HepG2 (cell line): ENCODE measurements around the gene CYP27A1. TPM values are rescaled to one million over a fixed set of nuclear protein-coding genes. Genes with fewer than 3 reads are reported as not detected.
A peak's percentile ranks its signal among the peaks of the same experiment; 100 is the strongest.

Experiments
- GABPA ChIP-seq, 2 experiments: IDR thresholded peaks; 2 replicates each; pipeline ENCODE4 v1.6.1; 2011 to 2016; ENCODE audit warnings: low read depth in 2 of 2, low read length in 1 of 2, missing biosample characterization in 1 of 2, missing genetic modification characterization in 1 of 2
- HNRNPL ChIP-seq: fragments of 200-400 bp; formaldehyde crosslinking; IDR thresholded peaks from 2 replicates; pipeline ENCODE4 v1.6.1; 2017; ENCODE audit warnings: mild to moderate bottlenecking, low read depth, low read length
- HOXA5 ChIP-seq: sonication (generic); formaldehyde crosslinking; IDR thresholded peaks from 2 replicates; pipeline ENCODE4 v1.4.0; 2020; ENCODE audit warnings: missing genetic modification reagents
- MIER3 ChIP-seq: IDR thresholded peaks from 2 replicates; pipeline ENCODE4 v1.6.1; 2016; ENCODE audit warnings: missing compliant biosample characterization, borderline replicate concordance
- NFIC ChIP-seq: IDR thresholded peaks from 2 replicates; pipeline ENCODE4 v1.6.1; 2012; ENCODE audit warnings: mild to moderate bottlenecking, low read length, inconsistent platforms
- ONECUT2 ChIP-seq: sonication (generic); formaldehyde crosslinking; IDR thresholded peaks from 2 replicates; pipeline ENCODE4 v1.4.0; 2020; ENCODE audit warnings: missing genetic modification reagents
- POGZ ChIP-seq: sonication (generic); formaldehyde crosslinking; IDR thresholded peaks from 2 replicates; pipeline ENCODE4 v1.4.0; 2020; ENCODE audit warnings: mild to moderate bottlenecking, missing genetic modification reagents
- TEAD3 ChIP-seq: optimal IDR thresholded peaks from 2 replicates; pipeline ENCODE3; 2016; ENCODE audit warnings: borderline replicate concordance
- ZNF317 ChIP-seq: sonication (generic); formaldehyde crosslinking; IDR thresholded peaks from 2 replicates; pipeline ENCODE4 v1.5.0; 2020; ENCODE audit warnings: mild to moderate bottlenecking, missing genetic modification reagents
- ZNF609 ChIP-seq: sonication (generic); formaldehyde crosslinking; IDR thresholded peaks from 2 replicates; pipeline ENCODE4 v1.4.0; 2020; ENCODE audit warnings: mild to moderate bottlenecking, missing genetic modification reagents, borderline replicate concordance
- polyA plus RNA-seq, 8 experiments: library from polyadenylated mRNA; depleted of rRNA in 3 of 8; stranded (reverse) in 7 of 8; unstranded in 1 of 8; fragments of >200 nt; fragmentation: Illumina TruSeq in 4 of 8; extraction: Trizol in 4 of 8; gene quantifications; 2 replicates each; pipeline versions ENCODE4 v1.2.1 to v1.2.3, GENCODE V29; 2011 to 2016; ENCODE audit warnings: low read depth in 4 of 8, missing spikeins in 1 of 8, mixed read lengths in 1 of 8; ENCODE audit not compliant: insufficient read depth in 1 of 8
- total RNA-seq, 5 experiments: library from RNA; depleted of rRNA; stranded (reverse); fragments of >200 nt; fragmentation: Illumina TruSeq; extraction: Trizol; gene quantifications; 2 replicates each; pipeline ENCODE4 v1.2.3, GENCODE V29; 2016; ENCODE audit warnings: low read depth in 1 of 5
- TF ChIP-seq, protein P1 (sequence below): sonication (generic); formaldehyde crosslinking; IDR thresholded peaks from 2 replicates; pipeline ENCODE4 v1.4.0; 2020; ENCODE audit warnings: missing genetic modification reagents
- TF ChIP-seq, protein P2 (sequence below): sonication (generic); formaldehyde crosslinking; IDR thresholded peaks from 2 replicates; pipeline ENCODE4 v1.4.0; 2020; ENCODE audit warnings: missing genetic modification reagents
- TF ChIP-seq, protein P3 (sequence below): sonication (generic); formaldehyde crosslinking; IDR thresholded peaks from 2 replicates; pipeline ENCODE4 v1.8.0; 2022; ENCODE audit warnings: low read depth, missing genetic modification reagents
- TF ChIP-seq, protein P4 (sequence below): IDR thresholded peaks from 2 replicates; pipeline ENCODE4 v1.6.1; 2016; ENCODE audit warnings: low read depth, control low read depth
- TF ChIP-seq, protein P5 (sequence below): sonication (generic); formaldehyde crosslinking; IDR thresholded peaks from 2 replicates; pipeline ENCODE4 v1.8.1; 2023; ENCODE audit warnings: mild to moderate bottlenecking, missing genetic modification reagents, borderline replicate concordance

Gene CYP27A1
- total and polyA plus RNA-seq, 2 of the 13 experiments (the other 11 are each of a cell fraction or from before 2014, with no cell fraction given) = 157 to 266 TPM

DNA sequence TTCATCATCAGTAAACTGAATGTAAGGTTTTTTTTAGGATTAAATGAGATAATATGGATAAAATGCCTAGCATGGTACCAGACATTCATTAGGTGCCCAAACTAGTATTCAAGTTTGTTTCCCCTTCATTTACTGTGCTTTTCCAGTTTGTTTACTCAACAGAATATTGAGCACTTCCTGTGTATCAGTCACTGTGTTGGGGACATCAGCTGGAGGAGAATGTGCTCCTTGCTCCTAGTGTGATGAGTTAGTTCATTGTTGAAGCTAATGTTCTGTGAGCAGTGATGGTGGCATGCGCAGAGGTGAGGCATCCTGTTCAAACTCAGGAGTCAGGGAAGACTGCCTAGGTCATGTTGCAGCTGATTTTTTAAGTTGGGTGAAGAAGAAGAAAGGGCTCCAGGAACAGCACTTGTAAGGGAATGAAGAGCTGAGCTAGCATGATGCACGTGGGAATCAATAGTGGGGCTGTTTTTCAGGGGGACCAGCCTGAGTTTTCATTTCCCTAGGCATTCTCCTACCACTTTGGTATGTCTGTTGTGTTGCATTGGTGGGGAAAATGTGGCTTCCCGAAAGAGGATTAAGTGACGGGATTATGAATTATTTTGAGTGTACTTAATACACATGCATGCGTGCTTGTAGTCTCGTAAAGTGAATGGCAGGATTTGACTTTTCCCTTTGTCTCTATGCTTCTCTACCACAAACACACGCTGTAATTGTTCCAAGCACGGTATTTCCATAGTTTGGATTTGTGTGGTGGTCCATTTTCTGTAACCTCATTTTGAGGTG lies 47.6 kb upstream of the CYP27A1 start (continued):
- no peak for TF ChIP-seq ONECUT2 (CRISPR knock-in tag)
- TF ChIP-seq TEAD3 (CRISPR knock-in tag) = peak; percentile 38
- TF ChIP-seq HOXA5 (CRISPR knock-in tag) = no peak
- TF ChIP-seq, protein P1, sequence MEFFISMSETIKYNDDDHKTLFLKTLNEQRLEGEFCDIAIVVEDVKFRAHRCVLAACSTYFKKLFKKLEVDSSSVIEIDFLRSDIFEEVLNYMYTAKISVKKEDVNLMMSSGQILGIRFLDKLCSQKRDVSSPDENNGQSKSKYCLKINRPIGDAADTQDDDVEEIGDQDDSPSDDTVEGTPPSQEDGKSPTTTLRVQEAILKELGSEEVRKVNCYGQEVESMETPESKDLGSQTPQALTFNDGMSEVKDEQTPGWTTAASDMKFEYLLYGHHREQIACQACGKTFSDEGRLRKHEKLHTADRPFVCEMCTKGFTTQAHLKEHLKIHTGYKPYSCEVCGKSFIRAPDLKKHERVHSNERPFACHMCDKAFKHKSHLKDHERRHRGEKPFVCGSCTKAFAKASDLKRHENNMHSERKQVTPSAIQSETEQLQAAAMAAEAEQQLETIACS (CRISPR knock-in tag) = no peak
- TF ChIP-seq, protein P2, sequence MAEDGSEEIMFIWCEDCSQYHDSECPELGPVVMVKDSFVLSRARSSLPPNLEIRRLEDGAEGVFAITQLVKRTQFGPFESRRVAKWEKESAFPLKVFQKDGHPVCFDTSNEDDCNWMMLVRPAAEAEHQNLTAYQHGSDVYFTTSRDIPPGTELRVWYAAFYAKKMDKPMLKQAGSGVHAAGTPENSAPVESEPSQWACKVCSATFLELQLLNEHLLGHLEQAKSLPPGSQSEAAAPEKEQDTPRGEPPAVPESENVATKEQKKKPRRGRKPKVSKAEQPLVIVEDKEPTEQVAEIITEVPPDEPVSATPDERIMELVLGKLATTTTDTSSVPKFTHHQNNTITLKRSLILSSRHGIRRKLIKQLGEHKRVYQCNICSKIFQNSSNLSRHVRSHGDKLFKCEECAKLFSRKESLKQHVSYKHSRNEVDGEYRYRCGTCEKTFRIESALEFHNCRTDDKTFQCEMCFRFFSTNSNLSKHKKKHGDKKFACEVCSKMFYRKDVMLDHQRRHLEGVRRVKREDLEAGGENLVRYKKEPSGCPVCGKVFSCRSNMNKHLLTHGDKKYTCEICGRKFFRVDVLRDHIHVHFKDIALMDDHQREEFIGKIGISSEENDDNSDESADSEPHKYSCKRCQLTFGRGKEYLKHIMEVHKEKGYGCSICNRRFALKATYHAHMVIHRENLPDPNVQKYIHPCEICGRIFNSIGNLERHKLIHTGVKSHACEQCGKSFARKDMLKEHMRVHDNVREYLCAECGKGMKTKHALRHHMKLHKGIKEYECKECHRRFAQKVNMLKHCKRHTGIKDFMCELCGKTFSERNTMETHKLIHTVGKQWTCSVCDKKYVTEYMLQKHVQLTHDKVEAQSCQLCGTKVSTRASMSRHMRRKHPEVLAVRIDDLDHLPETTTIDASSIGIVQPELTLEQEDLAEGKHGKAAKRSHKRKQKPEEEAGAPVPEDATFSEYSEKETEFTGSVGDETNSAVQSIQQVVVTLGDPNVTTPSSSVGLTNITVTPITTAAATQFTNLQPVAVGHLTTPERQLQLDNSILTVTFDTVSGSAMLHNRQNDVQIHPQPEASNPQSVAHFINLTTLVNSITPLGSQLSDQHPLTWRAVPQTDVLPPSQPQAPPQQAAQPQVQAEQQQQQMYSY (CRISPR knock-in tag) = no peak
- TF ChIP-seq HNRNPL = no peak
- TF ChIP-seq ZNF609 (CRISPR knock-in tag) = no peak
- 0 out of 2 replicates have a peak, but pooled peaks have one; percentile 6 for TF ChIP-seq MIER3 (CRISPR knock-in tag)
- no peak for TF ChIP-seq GABPA (IDR thresholded peaks at IDR 0.05; ENCODE audit: low read depth, low read length)
- TF ChIP-seq GABPA (CRISPR knock-in tag; IDR thresholded peaks at IDR 0.05; ENCODE audit: low read depth) = 0 out of 2 replicates have a peak, but pooled peaks have one; percentile 32
- TF ChIP-seq, protein P3, sequence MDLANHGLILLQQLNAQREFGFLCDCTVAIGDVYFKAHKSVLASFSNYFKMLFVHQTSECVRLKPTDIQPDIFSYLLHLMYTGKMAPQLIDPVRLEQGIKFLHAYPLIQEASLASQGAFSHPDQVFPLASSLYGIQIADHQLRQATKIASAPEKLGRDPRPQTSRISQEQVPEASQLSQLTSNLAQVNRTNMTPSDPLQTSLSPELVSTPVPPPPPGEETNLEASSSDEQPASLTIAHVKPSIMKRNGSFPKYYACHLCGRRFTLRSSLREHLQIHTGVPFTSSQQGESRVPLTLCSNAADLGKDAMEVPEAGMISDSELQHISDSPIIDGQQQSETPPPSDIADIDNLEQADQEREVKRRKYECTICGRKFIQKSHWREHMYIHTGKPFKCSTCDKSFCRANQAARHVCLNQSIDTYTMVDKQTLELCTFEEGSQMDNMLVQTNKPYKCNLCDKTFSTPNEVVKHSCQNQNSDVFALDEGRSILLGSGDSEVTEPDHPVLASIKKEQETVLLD = no peak
- TF ChIP-seq NFIC = peak; percentile 7; the same call in 1 of the 2 replicates
- TF ChIP-seq POGZ (CRISPR knock-in tag) = no peak; the same call in 1 of the 2 replicates
- no peak for TF ChIP-seq ZNF317 (CRISPR knock-in tag)
- TF ChIP-seq, protein P4, sequence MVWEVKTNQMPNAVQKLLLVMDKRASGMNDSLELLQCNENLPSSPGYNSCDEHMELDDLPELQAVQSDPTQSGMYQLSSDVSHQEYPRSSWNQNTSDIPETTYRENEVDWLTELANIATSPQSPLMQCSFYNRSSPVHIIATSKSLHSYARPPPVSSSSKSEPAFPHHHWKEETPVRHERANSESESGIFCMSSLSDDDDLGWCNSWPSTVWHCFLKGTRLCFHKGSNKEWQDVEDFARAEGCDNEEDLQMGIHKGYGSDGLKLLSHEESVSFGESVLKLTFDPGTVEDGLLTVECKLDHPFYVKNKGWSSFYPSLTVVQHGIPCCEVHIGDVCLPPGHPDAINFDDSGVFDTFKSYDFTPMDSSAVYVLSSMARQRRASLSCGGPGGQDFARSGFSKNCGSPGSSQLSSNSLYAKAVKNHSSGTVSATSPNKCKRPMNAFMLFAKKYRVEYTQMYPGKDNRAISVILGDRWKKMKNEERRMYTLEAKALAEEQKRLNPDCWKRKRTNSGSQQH (CRISPR knock-in tag) = no peak
- TF ChIP-seq, protein P5, sequence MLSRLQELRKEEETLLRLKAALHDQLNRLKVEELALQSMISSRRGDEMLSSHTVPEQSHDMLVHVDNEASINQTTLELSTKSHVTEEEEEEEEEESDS (CRISPR knock-in tag) = no peak
